ENCODE data around the gene CMTM6. TPM values are rescaled to one million over a fixed set of nuclear protein-coding genes. Genes with fewer than 3 reads are reported as not detected.

The CMTM6 gene
- total RNA-seq, 1 experiment from 2014 or later = 39.7 TPM

- no peaks in the 10 kb centered on the region for H3K27me3 Mint-ChIP-seq (ENCODE audit: insufficient read depth, unreplicated experiment)
Observed at GRCh38 chr3:32448686-32449474, 53.8 kb downstream of the CMTM6 start.

GRCh38 chr3:32447865-32448400 lies 54.7 kb downstream of the CMTM6 start:
- Mint-ChIP-seq H3K4me1 (ENCODE audit: low read depth, unreplicated experiment) (no peaks in the 10 kb centered on the region), H3K36me3 (ENCODE audit: insufficient read depth, unreplicated experiment) (peaks cover 7% of the 10 kb centered on the region), H3K4me3 (ENCODE audit: unreplicated experiment) (no peak overlapping the region), H3K27ac (ENCODE audit: unreplicated experiment) (no peak overlapping the region), H3K27me3 (ENCODE audit: insufficient read depth, unreplicated experiment) (no peaks in the 10 kb centered on the region), H3K9me3 (ENCODE audit: unreplicated experiment) (peaks cover 10% of the 10 kb centered on the region)
- no peak for TF ChIP-seq CTCF (IDR thresholded peaks at IDR 0.05; ENCODE audit: insufficient read depth in 1 of 2, low read depth in 1 of 2, low read length in 1 of 2, severe bottlenecking in 1 of 2, unreplicated experiment in 1 of 2)
- intact Hi-C loops (cut with micrococcal nuclease; ENCODE audit: unreplicated experiment) = no loop called here
- DNase-seq = no peak
- no peaks in the 10 kb centered on the region for H3K9me3 ChIP-seq
- BruUV-seq (replicated peaks) = no TSS peak
- no peak overlapping the region for H3K4me3 ChIP-seq (ENCODE audit: low read depth, low read length)
- no peaks in the 10 kb centered on the region for H3K36me3 ChIP-seq (ENCODE audit: control insufficient read depth, insufficient read depth, low read length)
- POLR2A ChIA-PET = no interaction called here
- H3K27me3 ChIP-seq (replicated peaks; ENCODE audit: control insufficient read depth, insufficient read depth, low read length) = no peaks in the 10 kb centered on the region
- no peaks in the 10 kb centered on the region for H3K4me1 ChIP-seq
- CTCF ChIA-PET = no interaction called here

More at GRCh38 chr3:32448686-32449474, 53.8 kb downstream of the CMTM6 start:
- Histone ChIP-seq H3K4me3 (ENCODE audit: low read depth, low read length) (no peak overlapping the region), H3K9me3 (no peaks in the 10 kb centered on the region), H3K4me1 (no peaks in the 10 kb centered on the region), H3K27me3 (replicated peaks; ENCODE audit: control insufficient read depth, insufficient read depth, low read length) (no peaks in the 10 kb centered on the region), H3K36me3 (ENCODE audit: control insufficient read depth, insufficient read depth, low read length) (no peaks in the 10 kb centered on the region)
- no peak overlapping the region for H3K27ac Mint-ChIP-seq (ENCODE audit: unreplicated experiment)
- H3K9me3 Mint-ChIP-seq (ENCODE audit: unreplicated experiment) = peaks cover 10% of the 10 kb centered on the region
- no peak for DNase-seq
- ChIA-PET CTCF (no interaction called here), POLR2A (no interaction called here)
- H3K4me3 Mint-ChIP-seq (ENCODE audit: unreplicated experiment) = no peak overlapping the region
- no peak for TF ChIP-seq CTCF (IDR thresholded peaks at IDR 0.05; ENCODE audit: insufficient read depth in 1 of 2, low read depth in 1 of 2, low read length in 1 of 2, severe bottlenecking in 1 of 2, unreplicated experiment in 1 of 2)
- intact Hi-C loops (cut with micrococcal nuclease; ENCODE audit: unreplicated experiment) = no loop called here
- H3K36me3 Mint-ChIP-seq (ENCODE audit: insufficient read depth, unreplicated experiment) = peaks cover 12% of the 10 kb centered on the region
- BruUV-seq (replicated peaks) = no TSS peak
- no peaks in the 10 kb centered on the region for H3K4me1 Mint-ChIP-seq (ENCODE audit: low read depth, unreplicated experiment)

GRCh38 chr3:32443478-32443877 lies 59.2 kb downstream of the CMTM6 start:
- no TSS peak for BruUV-seq (replicated peaks)
- Histone ChIP-seq H3K27me3 (replicated peaks; ENCODE audit: control insufficient read depth, insufficient read depth, low read length) (no peaks in the 10 kb centered on the region), H3K4me1 (no peaks in the 10 kb centered on the region), H3K4me3 (ENCODE audit: low read depth, low read length) (no peak overlapping the region), H3K9me3 (no peaks in the 10 kb centered on the region), H3K36me3 (ENCODE audit: control insufficient read depth, insufficient read depth, low read length) (no peaks in the 10 kb centered on the region; the same call in 1 of the 2 replicates)
- intact Hi-C loops (cut with micrococcal nuclease; ENCODE audit: unreplicated experiment) = no loop called here
- H3K27me3 Mint-ChIP-seq (ENCODE audit: insufficient read depth, unreplicated experiment) = no peaks in the 10 kb centered on the region
- H3K4me3 Mint-ChIP-seq (ENCODE audit: unreplicated experiment) = no peak overlapping the region
- peaks cover 10% of the 10 kb centered on the region for H3K9me3 Mint-ChIP-seq (ENCODE audit: unreplicated experiment)
- TF ChIP-seq CTCF (IDR thresholded peaks at IDR 0.05; ENCODE audit: insufficient read depth in 1 of 2, low read depth in 1 of 2, low read length in 1 of 2, severe bottlenecking in 1 of 2, unreplicated experiment in 1 of 2) = no peak
- H3K36me3 Mint-ChIP-seq (ENCODE audit: insufficient read depth, unreplicated experiment) = peaks cover 10% of the 10 kb centered on the region
- no peaks in the 10 kb centered on the region for H3K4me1 Mint-ChIP-seq (ENCODE audit: low read depth, unreplicated experiment)
- CTCF ChIA-PET = no interaction called here
- H3K27ac Mint-ChIP-seq (ENCODE audit: unreplicated experiment) = no peak overlapping the region
- no peak for DNase-seq
- POLR2A ChIA-PET = no interaction called here
